Stimulated activated naive CD8-positive, alpha-beta T cell treated with anti-CD3 and anti-CD28 coated beads, Interleukin-15, Interleukin-2, amounts not matched to agents 100 ng/mL and 50 ng/mL, for 24 hours (primary cell): ENCODE results near the gene PYGO2.

Source experiments
- H3K27ac Mint-ChIP-seq: one replicate; pipeline ENCODE4 v1.8.0; 2021; ENCODE audit warnings: mild to moderate bottlenecking, mixed read lengths
- H3K27me3 Mint-ChIP-seq: one replicate; pipeline ENCODE4 v1.8.0; 2021; ENCODE audit warnings: mixed read lengths
- H3K36me3 Mint-ChIP-seq: one replicate; pipeline ENCODE4 v1.8.0; 2021; ENCODE audit warnings: low read depth, mixed read lengths
- H3K4me1 Mint-ChIP-seq: one replicate; pipeline ENCODE4 v1.8.0; 2021; ENCODE audit warnings: low read depth, mixed read lengths
- H3K4me3 Mint-ChIP-seq: one replicate; pipeline ENCODE4 v1.8.0; 2021; ENCODE audit warnings: mild to moderate bottlenecking, mixed read lengths
- H3K9me3 Mint-ChIP-seq: one replicate; pipeline ENCODE4 v1.8.0; 2021; ENCODE audit warnings: mixed read lengths

PYGO2 gene

GRCh38 chr1:154937085-154937987 lies 24.2 kb downstream of the PYGO2 start:
- Mint-ChIP-seq H3K36me3 (no peaks in the 10 kb centered on the region), H3K27ac (peak overlapping the region; percentile 99), H3K27me3 (no peaks in the 10 kb centered on the region), H3K4me1 (peaks cover 63% of the 10 kb centered on the region), H3K4me3 (peak overlapping the region; percentile 95), H3K9me3 (no peaks in the 10 kb centered on the region)

GRCh38 chr1:154936555-154937084 lies 25.0 kb downstream of the PYGO2 start, which contains the start of gene PMVK:
Gene PMVK (minus strand): TSS chr1:154936719. CDS start chr1:154936685, 34 bp downstream.
- Mint-ChIP-seq H3K9me3 (no peaks in the 10 kb centered on the region), H3K4me3 (peak within 1 kb of the TSS; percentile 95), H3K36me3 (no peaks in the 10 kb centered on the region), H3K4me1 (peaks cover 56% of the 10 kb centered on the region), H3K27me3 (no peaks in the 10 kb centered on the region), H3K27ac (peak within 1 kb of the TSS; percentile 99)

- H3K36me3 Mint-ChIP-seq = peaks cover 3% of the 10 kb centered on the region
- H3K4me1 Mint-ChIP-seq = peaks cover 49% of the 10 kb centered on the region
- H3K4me3 Mint-ChIP-seq = peak overlapping the region; percentile 95
- no peaks in the 10 kb centered on the region for H3K27me3 Mint-ChIP-seq
- H3K9me3 Mint-ChIP-seq = no peaks in the 10 kb centered on the region
- peak overlapping the region; percentile 99 for H3K27ac Mint-ChIP-seq
Measured at GRCh38 chr1:154935749-154936554, 25.6 kb downstream of the PYGO2 start.

- peak overlapping the region; percentile 19 for H3K4me3 Mint-ChIP-seq
- peaks cover 3% of the 10 kb centered on the region for H3K36me3 Mint-ChIP-seq
- H3K27me3 Mint-ChIP-seq = no peaks in the 10 kb centered on the region
- no peaks in the 10 kb centered on the region for H3K9me3 Mint-ChIP-seq
- peaks cover 39% of the 10 kb centered on the region for H3K4me1 Mint-ChIP-seq
- no peak overlapping the region for H3K27ac Mint-ChIP-seq
Measured at GRCh38 chr1:154934358-154934948, 27.1 kb downstream of the PYGO2 start.

GRCh38 chr1:154931940-154932487 lies 29.6 kb downstream of the PYGO2 start:
- H3K36me3 Mint-ChIP-seq = peaks cover 18% of the 10 kb centered on the region
- no peak overlapping the region for H3K4me3 Mint-ChIP-seq
- no peak overlapping the region for H3K27ac Mint-ChIP-seq
- H3K4me1 Mint-ChIP-seq = peaks cover 19% of the 10 kb centered on the region
- H3K9me3 Mint-ChIP-seq = no peaks in the 10 kb centered on the region
- H3K27me3 Mint-ChIP-seq = no peaks in the 10 kb centered on the region

- no peaks in the 10 kb centered on the region for H3K4me1 Mint-ChIP-seq
- no peak overlapping the region for H3K27ac Mint-ChIP-seq
- peaks cover 41% of the 10 kb centered on the region for H3K36me3 Mint-ChIP-seq
- no peaks in the 10 kb centered on the region for H3K27me3 Mint-ChIP-seq
- H3K4me3 Mint-ChIP-seq = no peak overlapping the region
- no peaks in the 10 kb centered on the region for H3K9me3 Mint-ChIP-seq
Measured at GRCh38 chr1:154926201-154926600, 35.4 kb downstream of the PYGO2 start.

- H3K4me1 Mint-ChIP-seq = no peaks in the 10 kb centered on the region
Measured at GRCh38 chr1:154925335-154926170, 36.0 kb downstream of the PYGO2 start.

GRCh38 chr1:154923695-154924094 lies 37.9 kb downstream of the PYGO2 start:
- H3K27me3 Mint-ChIP-seq = no peaks in the 10 kb centered on the region
- H3K4me3 Mint-ChIP-seq = no peak overlapping the region
- no peaks in the 10 kb centered on the region for H3K4me1 Mint-ChIP-seq
- H3K9me3 Mint-ChIP-seq = no peaks in the 10 kb centered on the region
- H3K36me3 Mint-ChIP-seq = peaks cover 37% of the 10 kb centered on the region
- peak overlapping the region; percentile 12 for H3K27ac Mint-ChIP-seq

More at GRCh38 chr1:154925335-154926170, 36.0 kb downstream of the PYGO2 start:
- Mint-ChIP-seq H3K36me3 (peaks cover 41% of the 10 kb centered on the region), H3K9me3 (no peaks in the 10 kb centered on the region), H3K27ac (peak overlapping the region; percentile 76), H3K27me3 (no peaks in the 10 kb centered on the region), H3K4me3 (no peak overlapping the region)

- no peaks in the 10 kb centered on the region for H3K9me3 Mint-ChIP-seq
- H3K4me1 Mint-ChIP-seq = no peaks in the 10 kb centered on the region
- H3K27me3 Mint-ChIP-seq = no peaks in the 10 kb centered on the region
- H3K27ac Mint-ChIP-seq = no peak overlapping the region
- H3K4me3 Mint-ChIP-seq = no peak overlapping the region
- H3K36me3 Mint-ChIP-seq = peaks cover 15% of the 10 kb centered on the region
Measured at GRCh38 chr1:154913273-154913672, 48.3 kb downstream of the PYGO2 start.

GRCh38 chr1:154912755-154913154 lies 48.8 kb downstream of the PYGO2 start:
- Mint-ChIP-seq H3K27ac (no peak overlapping the region), H3K27me3 (no peaks in the 10 kb centered on the region), H3K4me3 (no peak overlapping the region), H3K9me3 (no peaks in the 10 kb centered on the region), H3K36me3 (peaks cover 15% of the 10 kb centered on the region), H3K4me1 (no peaks in the 10 kb centered on the region)

- H3K4me3 Mint-ChIP-seq = no peak overlapping the region
- H3K36me3 Mint-ChIP-seq = peaks cover 13% of the 10 kb centered on the region
- no peak overlapping the region for H3K27ac Mint-ChIP-seq
- H3K9me3 Mint-ChIP-seq = no peaks in the 10 kb centered on the region
- no peaks in the 10 kb centered on the region for H3K4me1 Mint-ChIP-seq
- H3K27me3 Mint-ChIP-seq = no peaks in the 10 kb centered on the region
Measured at GRCh38 chr1:154911691-154912550, 49.7 kb downstream of the PYGO2 start.

- Mint-ChIP-seq H3K27ac (no peak overlapping the region), H3K27me3 (no peaks in the 10 kb centered on the region), H3K36me3 (peaks cover 4% of the 10 kb centered on the region), H3K9me3 (no peaks in the 10 kb centered on the region), H3K4me3 (no peak overlapping the region), H3K4me1 (no peaks in the 10 kb centered on the region)
Measured at GRCh38 chr1:154910851-154911250, 50.7 kb downstream of the PYGO2 start.

- H3K4me3 Mint-ChIP-seq = no peak overlapping the region
- H3K4me1 Mint-ChIP-seq = no peaks in the 10 kb centered on the region
- no peaks in the 10 kb centered on the region for H3K9me3 Mint-ChIP-seq
- H3K27me3 Mint-ChIP-seq = no peaks in the 10 kb centered on the region
- no peak overlapping the region for H3K27ac Mint-ChIP-seq
- no peaks in the 10 kb centered on the region for H3K36me3 Mint-ChIP-seq
Measured at GRCh38 chr1:154908937-154909336, 52.6 kb downstream of the PYGO2 start.
